Activated CD4-positive, alpha-beta memory T cell treated with anti-CD3 and anti-CD28 coated beads for 36 hours (primary cell): ENCODE measurements around the gene COL18A1. TPM values are rescaled to one million over a fixed set of nuclear protein-coding genes. Genes with fewer than 3 reads are reported as not detected.
"Not testable (repeated sequence)": the region's sequence is repeated elsewhere in the genome, so short reads cannot be mapped to it uniquely, and the experiment has no call there.

Source experiments
- CTCF ChIA-PET: fragments of 350-600 bp; sonication (Branson Sonifier 250); formaldehyde crosslinking; loops from one replicate; lab custom pipeline; 2021; ENCODE audit warnings: antibody characterized with exemption, inconsistent platforms; lab: Charles Lee
- POLR2A ChIA-PET: fragments of 350-600 bp; sonication (Branson Sonifier 250); formaldehyde crosslinking; loops from one replicate; lab custom pipeline; 2021; ENCODE audit warnings: antibody characterized with exemption; lab: Charles Lee
- DNase-seq: peaks from one replicate; pipeline ENCODE4 v3.0.0-alpha.2; 2020
- H3K27ac Mint-ChIP-seq: one replicate; pipeline ENCODE4 v1.8.0; 2021; ENCODE audit warnings: mixed read lengths
- H3K27me3 Mint-ChIP-seq: one replicate; pipeline ENCODE4 v1.8.0; 2021; ENCODE audit warnings: mixed read lengths
- H3K36me3 Mint-ChIP-seq: one replicate; pipeline ENCODE4 v1.8.0; 2021; ENCODE audit warnings: mixed read lengths
- H3K4me1 Mint-ChIP-seq: one replicate; pipeline ENCODE4 v1.8.0; 2021; ENCODE audit warnings: low read depth, mixed read lengths
- H3K4me3 Mint-ChIP-seq: one replicate; pipeline ENCODE4 v1.8.0; 2021; ENCODE audit warnings: mild to moderate bottlenecking, mixed read lengths
- H3K9me3 Mint-ChIP-seq: one replicate; pipeline ENCODE4 v1.8.0; 2021; ENCODE audit warnings: mixed read lengths
- intact Hi-C: fragments of 100-400 bp; cut with micrococcal nuclease; formaldehyde crosslinking; loops from one replicate; pipeline ENCODE4 v1.15.1; 2023
- total RNA-seq, 2 experiments: library from RNA; stranded (reverse); gene quantifications; one replicate each; pipeline ENCODE4 v1.2.3, GENCODE V29; 2021

Gene COL18A1
- total RNA-seq, 2 experiments from 2014 or later, result 4.5 TPM

DNA sequence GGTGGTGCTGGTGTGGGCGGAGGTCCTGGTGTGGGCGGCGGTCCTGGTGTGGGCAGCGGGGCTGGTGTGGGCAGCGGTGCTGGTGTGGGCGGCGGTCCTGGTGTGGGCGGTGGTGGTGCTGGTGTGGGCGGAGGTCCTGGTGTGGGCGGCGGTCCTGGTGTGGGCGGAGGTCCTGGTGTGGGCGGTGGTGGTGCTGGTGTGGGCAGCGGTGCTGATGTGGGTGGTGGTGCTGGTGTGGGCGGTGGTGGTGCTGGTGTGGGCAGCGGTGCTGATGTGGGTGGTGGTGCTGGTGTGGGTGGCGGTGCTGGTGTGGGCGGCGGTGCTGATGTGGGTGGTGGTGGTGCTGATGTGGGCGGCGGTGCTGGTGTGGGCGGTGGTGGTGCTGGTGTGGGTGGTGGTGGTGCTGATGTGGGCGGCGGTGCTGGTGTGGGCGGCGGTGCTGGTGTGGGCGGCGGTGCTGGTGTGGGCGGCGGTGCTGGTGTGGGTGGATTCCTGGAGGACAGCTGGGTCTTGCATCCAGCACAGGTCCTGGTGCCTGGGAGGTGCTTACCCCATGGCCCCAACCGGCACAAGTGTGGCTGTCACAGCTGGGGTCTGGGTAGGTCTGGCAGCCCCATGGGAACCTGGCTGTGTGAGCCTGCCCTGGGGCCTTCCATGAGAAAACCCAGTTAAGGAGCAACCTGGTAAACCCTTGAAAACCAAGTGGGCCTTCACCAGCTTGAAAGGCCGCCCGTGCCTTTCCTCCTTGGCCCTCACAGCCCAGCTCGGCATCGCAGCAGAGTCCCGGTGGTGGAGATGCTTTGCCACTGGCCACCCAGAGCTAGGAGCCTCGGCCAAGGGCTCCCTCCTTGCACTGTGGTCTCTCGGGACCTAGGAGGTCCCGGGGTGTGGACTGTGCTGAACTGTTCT is 38.0 kb downstream of the COL18A1 start:
- H3K27ac Mint-ChIP-seq, H3K4me1 Mint-ChIP-seq, H3K4me3 Mint-ChIP-seq, H3K9me3 Mint-ChIP-seq, CTCF ChIA-PET, H3K36me3 Mint-ChIP-seq, DNase-seq, intact Hi-C loops, POLR2A ChIA-PET, H3K27me3 Mint-ChIP-seq: not testable (repeated sequence)

DNA sequence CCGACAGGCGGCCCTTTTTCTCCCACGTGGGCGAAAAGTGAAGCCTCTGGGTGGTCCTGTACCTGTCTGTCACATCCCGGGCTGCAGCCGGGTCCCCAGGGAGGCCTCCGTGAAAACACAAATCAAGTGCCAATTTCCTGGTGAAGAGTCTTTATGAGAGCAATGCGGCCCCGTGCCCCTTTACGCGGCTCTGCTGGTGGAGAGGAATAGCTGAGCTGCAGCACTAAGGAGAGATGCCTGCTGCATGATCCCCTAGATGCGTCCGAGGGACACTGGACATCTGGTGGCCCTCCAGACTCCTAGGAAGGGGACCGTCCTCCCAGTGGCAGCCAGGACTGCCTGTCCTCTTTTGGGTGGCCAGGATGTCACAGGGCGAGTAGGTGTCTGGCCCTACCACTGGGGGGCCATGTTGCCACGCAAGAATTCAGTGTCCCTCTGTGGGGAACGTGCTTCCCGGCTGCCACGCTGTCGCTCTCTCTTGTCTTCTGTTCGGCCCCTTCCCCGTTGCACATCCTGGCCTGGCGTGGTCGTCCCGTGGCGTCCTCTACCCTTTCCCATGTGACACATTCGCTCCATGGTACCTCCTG is 38.7 kb downstream of the COL18A1 start:
- H3K27ac Mint-ChIP-seq, result no peak overlapping the region
- peaks cover 9% of the 10 kb centered on the region for H3K4me1 Mint-ChIP-seq
- no peaks in the 10 kb centered on the region for H3K36me3 Mint-ChIP-seq
- intact Hi-C loops, result no loop called here
- no peak overlapping the region for H3K4me3 Mint-ChIP-seq
- ChIA-PET POLR2A (no interaction called here), CTCF (no interaction called here)
- H3K9me3 Mint-ChIP-seq, result peaks cover 4% of the 10 kb centered on the region
- H3K27me3 Mint-ChIP-seq, result peaks cover 13% of the 10 kb centered on the region
- DNase-seq, result no peak

DNA sequence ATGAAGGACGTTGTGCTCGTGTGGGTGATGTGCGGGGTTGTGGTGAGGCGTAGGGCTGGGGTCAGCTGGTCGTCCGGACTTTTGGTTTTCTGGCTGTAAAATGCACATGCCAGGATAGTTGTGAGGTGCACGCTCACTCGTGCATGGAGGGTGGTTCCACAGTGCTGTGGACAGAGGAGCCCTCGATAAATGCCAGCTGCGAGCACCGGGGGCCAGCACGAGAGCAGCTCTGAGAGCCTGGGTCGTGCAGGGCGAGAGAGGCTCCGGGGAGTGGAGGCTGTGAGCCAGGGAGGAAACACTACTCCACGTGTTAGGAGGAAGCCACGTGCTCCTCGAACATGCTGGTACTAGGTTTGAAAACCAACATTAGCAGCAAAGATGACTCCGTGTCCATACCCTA is 39.4 kb downstream of the COL18A1 start:
- peaks cover 13% of the 10 kb centered on the region for H3K27me3 Mint-ChIP-seq
- CTCF ChIA-PET, result no interaction called here
- no peak overlapping the region for H3K4me3 Mint-ChIP-seq
- no peak for DNase-seq
- intact Hi-C loops, result no loop called here
- H3K4me1 Mint-ChIP-seq, result peaks cover 7% of the 10 kb centered on the region
- H3K9me3 Mint-ChIP-seq, result peaks cover 4% of the 10 kb centered on the region
- no peaks in the 10 kb centered on the region for H3K36me3 Mint-ChIP-seq
- POLR2A ChIA-PET, result no interaction called here
- no peak overlapping the region for H3K27ac Mint-ChIP-seq

DNA sequence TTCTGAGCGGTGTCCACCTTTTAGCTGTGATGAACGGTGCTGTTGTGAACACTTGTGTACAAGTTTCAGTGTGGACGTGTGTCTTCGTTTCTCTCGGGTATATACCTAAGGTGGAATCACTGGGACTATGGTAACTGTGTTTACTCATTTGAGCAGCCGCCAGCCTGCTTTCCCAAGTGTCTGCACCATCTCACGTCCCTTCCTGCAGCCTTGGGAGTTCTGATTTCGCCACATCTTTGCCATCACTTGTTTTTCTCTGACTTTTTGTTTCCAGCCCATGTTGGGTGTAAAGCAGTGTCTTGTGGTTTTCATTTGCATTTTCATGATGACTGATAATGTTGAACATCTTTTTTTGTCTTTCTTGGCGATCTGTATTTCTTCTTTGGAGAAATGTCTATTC is 40.4 kb downstream of the COL18A1 start:
- H3K9me3 Mint-ChIP-seq, result peaks cover 4% of the 10 kb centered on the region
- ChIA-PET POLR2A (no interaction called here), CTCF (no interaction called here)
- no peaks in the 10 kb centered on the region for H3K36me3 Mint-ChIP-seq
- DNase-seq, result no peak
- H3K4me1 Mint-ChIP-seq, result peaks cover 3% of the 10 kb centered on the region
- H3K4me3 Mint-ChIP-seq, result no peak overlapping the region
- intact Hi-C loops, result no loop called here
- H3K27ac Mint-ChIP-seq, result no peak overlapping the region
- peaks cover 13% of the 10 kb centered on the region for H3K27me3 Mint-ChIP-seq

DNA sequence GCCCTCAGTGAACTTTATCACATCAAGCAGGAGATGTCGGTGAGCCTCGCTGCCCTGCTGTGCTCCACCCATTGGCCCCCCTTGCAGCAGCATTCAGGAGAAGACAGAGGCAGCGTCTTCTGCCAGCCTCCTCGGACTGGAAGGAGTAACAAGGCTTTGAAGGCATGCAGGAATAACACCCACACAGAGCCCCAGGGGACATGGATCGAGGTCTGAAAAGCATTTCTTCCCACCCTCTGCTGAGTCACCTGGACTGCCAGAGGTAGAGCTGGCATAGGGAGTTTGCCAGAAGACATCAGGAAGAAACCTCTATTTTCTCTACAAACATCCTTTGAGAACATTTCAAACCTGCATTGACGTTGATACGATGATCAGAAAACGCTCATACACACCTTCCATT is 42.9 kb downstream of the COL18A1 start:
- peaks cover 13% of the 10 kb centered on the region for H3K27me3 Mint-ChIP-seq

DNA sequence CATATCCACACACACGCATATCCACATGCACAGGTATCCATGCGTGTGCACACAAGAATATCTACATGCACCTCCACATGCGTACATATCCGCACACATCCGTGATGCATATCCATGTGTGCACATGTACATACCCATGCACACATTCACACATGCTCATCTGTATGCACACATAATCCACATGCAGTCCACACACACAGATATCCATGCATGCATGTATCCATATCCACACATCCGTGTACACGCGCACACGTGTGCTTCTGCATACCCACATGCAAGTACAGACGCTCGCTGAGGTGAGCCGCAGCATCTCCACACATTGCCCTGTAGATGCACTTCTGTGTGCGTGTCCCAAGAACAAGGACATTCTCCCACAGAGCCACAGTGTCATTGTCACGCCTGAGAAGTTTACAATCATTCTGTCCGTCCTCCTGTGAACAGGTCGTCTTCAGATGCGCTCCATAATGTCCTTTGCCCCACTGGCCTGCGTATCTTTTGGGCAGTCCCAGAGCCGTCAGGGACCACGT is 43.4 kb downstream of the COL18A1 start:
- CTCF ChIA-PET, result no interaction called here
- Mint-ChIP-seq H3K36me3 (no peaks in the 10 kb centered on the region), H3K4me1 (peaks cover 3% of the 10 kb centered on the region), H3K27ac (no peak overlapping the region), H3K4me3 (no peak overlapping the region), H3K27me3 (peaks cover 13% of the 10 kb centered on the region), H3K9me3 (peaks cover 11% of the 10 kb centered on the region)
- intact Hi-C loops, result no loop called here
- POLR2A ChIA-PET, result no interaction called here
- no peak for DNase-seq

More for the DNA sequence above, 42.9 kb downstream of the COL18A1 start:
- no peaks in the 10 kb centered on the region for H3K36me3 Mint-ChIP-seq
- no peak for DNase-seq
- H3K27ac Mint-ChIP-seq, result no peak overlapping the region
- H3K4me3 Mint-ChIP-seq, result no peak overlapping the region
- peaks cover 3% of the 10 kb centered on the region for H3K4me1 Mint-ChIP-seq
- intact Hi-C loops, result no loop called here
- peaks cover 6% of the 10 kb centered on the region for H3K9me3 Mint-ChIP-seq
- CTCF ChIA-PET, result no interaction called here
- POLR2A ChIA-PET, result no interaction called here

DNA sequence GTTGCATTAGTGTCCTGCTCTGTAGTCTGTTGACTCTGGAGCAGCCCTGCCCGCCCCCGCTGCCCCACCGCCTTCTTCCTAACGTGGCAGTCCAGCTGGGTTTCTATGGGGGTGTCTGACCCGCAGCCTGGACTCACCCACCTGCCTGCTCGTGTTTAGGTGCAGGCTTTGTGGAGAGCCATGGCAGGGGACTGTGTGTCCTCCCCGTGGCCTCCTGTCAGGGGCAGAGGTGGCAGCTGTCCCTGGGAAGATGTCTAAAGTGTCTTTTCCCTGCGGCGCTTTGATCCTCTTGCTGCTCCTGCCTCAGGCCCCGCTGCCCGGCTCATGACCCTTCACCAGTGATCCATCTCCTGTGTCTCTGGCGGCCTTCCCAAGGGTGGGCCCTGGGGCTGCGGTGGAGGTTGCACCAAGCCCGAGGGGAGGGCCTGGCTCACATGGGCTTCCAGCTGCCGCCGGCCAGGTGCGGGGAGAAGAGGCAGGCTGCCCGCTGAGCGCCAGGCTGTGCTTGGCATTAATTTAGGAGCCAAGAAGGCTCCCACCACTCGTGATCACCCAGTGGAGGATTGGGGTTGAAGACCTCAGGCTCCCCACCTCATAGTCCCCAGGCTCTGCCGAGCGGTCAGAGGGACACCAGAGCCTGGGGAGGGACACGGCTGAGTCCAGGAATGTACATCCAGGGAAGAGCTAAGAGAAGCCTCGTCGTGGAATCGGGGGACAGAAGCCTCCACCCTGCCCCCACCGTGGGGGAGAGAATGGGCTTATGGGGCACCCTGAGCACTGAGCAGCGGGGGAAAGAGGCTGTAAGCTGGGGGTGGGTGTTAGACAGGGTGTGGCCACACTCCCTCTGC is 44.1 kb downstream of the COL18A1 start:
- Mint-ChIP-seq H3K4me1 (peaks cover 3% of the 10 kb centered on the region), H3K9me3 (peaks cover 11% of the 10 kb centered on the region), H3K4me3 (no peak overlapping the region), H3K36me3 (no peaks in the 10 kb centered on the region), H3K27ac (no peak overlapping the region), H3K27me3 (peaks cover 13% of the 10 kb centered on the region)
- ChIA-PET POLR2A (no interaction called here), CTCF (no interaction called here)
- intact Hi-C loops, result no loop called here
- DNase-seq, result no peak

DNA sequence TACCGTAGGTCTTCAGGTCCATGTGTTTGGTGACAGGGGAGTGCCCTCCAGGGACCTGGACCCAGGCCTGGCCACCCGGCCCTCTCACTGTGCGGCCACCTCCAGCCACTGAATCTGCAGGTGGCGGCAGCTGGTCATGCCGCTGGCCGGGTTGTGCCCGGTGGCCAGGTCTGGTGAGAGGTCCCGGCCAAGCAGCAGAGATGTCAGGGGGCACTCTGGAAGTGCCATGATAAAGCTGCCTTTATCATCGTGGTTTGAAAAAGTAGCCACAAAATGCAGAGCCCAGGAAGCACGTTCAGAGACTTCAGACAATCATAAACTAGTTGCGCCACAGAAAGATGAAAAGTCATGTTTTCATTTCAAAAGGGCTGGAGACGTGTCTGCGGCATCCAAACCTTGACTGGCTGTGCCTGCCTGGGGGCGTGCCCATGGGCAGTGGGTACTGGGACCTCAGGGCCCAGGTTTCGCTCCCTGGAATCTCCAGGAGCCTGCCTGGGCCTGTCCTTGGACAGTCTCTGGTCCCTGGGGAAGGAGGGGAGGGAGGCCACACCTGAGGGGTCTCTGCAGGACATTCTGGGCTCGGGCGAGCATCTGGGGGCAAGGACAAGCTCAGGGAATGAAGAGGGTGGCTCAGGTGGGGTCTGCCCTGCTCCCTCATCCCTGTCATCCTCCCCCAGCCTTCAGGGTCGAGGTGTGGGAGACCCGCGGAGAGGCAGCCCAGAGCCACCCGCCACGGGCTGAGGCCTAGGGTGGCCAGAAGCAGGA is 44.9 kb downstream of the COL18A1 start:
- POLR2A ChIA-PET, result no interaction called here
- CTCF ChIA-PET, result no interaction called here
- DNase-seq, result no peak

DNA sequence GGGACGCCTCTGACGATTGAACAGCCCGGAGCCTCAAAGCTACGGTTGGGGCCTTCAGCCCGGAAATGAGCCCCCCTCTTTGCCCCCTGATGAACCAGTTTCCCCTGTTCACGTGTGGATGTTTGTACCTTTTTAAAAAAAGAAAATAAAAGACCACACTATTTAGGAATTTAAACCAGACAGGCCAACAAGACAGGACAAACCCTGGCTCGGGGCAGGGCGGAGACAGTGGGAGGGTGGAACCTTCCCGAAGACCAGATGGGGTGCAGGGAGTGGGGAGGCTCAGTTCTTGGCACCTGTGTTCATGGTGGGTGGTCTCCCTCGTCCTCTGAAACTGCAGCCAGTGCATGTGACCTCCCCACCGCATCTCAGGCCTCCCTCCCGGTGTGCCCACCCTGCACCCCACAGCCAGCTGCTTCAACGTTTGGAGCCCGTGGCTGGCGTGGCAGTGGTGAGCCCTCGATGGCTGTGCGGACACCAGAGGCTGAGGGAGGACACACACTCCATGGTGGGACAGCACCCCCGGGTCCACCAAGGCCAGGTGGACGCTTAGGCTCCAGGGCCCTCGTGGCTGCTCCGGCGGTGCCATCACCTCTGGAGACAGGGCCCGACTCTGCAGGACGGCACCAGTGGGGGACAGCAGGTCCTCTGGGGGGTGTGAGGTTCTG is 45.6 kb downstream of the COL18A1 start:
- H3K36me3 Mint-ChIP-seq, result no peaks in the 10 kb centered on the region
- POLR2A ChIA-PET, result no interaction called here

More for the DNA sequence above, 44.9 kb downstream of the COL18A1 start:
- intact Hi-C loops, result no loop called here
- Mint-ChIP-seq H3K9me3 (peaks cover 11% of the 10 kb centered on the region), H3K36me3 (no peaks in the 10 kb centered on the region), H3K27me3 (peaks cover 13% of the 10 kb centered on the region), H3K4me1 (peaks cover 3% of the 10 kb centered on the region), H3K4me3 (no peak overlapping the region), H3K27ac (no peak overlapping the region)

DNA sequence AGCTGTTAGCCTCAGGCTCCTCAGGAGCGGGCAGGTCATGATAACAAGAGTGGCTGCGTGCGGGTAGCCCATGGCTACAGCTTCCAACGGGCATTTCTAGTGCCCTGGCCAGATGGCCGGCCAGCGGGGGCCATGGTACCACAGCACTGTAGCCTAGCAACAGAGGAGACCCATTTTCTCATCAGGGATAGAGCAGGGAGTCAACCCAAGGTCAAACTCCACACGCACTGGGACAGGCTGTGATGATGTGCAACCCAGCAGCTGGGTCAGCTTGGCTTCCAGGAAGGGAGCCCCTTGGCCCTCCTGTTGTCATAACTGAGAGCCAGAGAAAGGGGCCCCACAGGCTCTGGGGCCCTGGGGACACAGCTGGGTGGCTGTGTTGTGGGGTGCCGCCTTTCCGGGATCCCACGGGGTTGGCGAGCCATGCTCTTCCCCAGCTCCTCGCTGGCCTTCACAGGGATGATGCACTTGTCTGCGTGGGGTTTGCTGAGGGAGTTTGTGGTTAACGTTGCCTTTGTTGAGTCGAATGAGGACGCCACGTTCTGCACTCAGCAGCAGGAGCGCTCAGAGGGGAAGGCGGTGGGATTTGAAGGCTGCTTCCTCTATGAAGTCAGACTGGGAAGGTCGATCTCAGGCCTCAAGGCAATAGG is 46.3 kb downstream of the COL18A1 start:
- ChIA-PET CTCF (interaction anchor here (1.4 kb wide), 1 partner anchor 11 kb away, joined by 4 read pairs; no protein-coding TSS in a partner anchor), POLR2A (no interaction called here)
- H3K36me3 Mint-ChIP-seq, result no peaks in the 10 kb centered on the region
- no peak for DNase-seq
- intact Hi-C loops, result no loop called here
- no peaks in the 10 kb centered on the region for H3K4me1 Mint-ChIP-seq
- H3K9me3 Mint-ChIP-seq, result peaks cover 9% of the 10 kb centered on the region
- H3K4me3 Mint-ChIP-seq, result no peak overlapping the region
- H3K27me3 Mint-ChIP-seq, result peaks cover 6% of the 10 kb centered on the region
- H3K27ac Mint-ChIP-seq, result no peak overlapping the region

More for the DNA sequence above, 45.6 kb downstream of the COL18A1 start:
- intact Hi-C loops, result no loop called here
- H3K9me3 Mint-ChIP-seq, result peaks cover 11% of the 10 kb centered on the region
- CTCF ChIA-PET, result interaction anchor here (1.4 kb wide), 1 partner anchor 10 kb away, joined by 4 read pairs; no protein-coding TSS in a partner anchor
- H3K27me3 Mint-ChIP-seq, result peaks cover 11% of the 10 kb centered on the region
- H3K27ac Mint-ChIP-seq, result no peak overlapping the region
- peaks cover 2% of the 10 kb centered on the region for H3K4me1 Mint-ChIP-seq
- no peak for DNase-seq
- H3K4me3 Mint-ChIP-seq, result no peak overlapping the region
